ENCODE results near the gene BAZ2B.
A peak's percentile ranks its signal among the peaks of the same experiment; 100 is the strongest.

Gene BAZ2B

GRCh38 chr2:159615367-159616285 lies 722 bp downstream of the BAZ2B start:
- DNase-seq (ENCODE audit: low read depth in 3 of 3) = peak in 1 of 3 donors; percentile 19

- DNase-seq (ENCODE audit: low read depth in 3 of 3) = no peak
Observed at GRCh38 chr2:159614534-159615366, 1.6 kb downstream of the BAZ2B start.

- no peak for DNase-seq (ENCODE audit: low read depth in 3 of 3)
Observed at GRCh38 chr2:159613651-159614285, 2.6 kb downstream of the BAZ2B start.

- no peak for DNase-seq (ENCODE audit: low read depth in 3 of 3)
Observed at GRCh38 chr2:159613091-159613490, 3.3 kb downstream of the BAZ2B start.

- DNase-seq (ENCODE audit: low read depth in 3 of 3) = no peak
Observed at GRCh38 chr2:159612255-159612901, 4.0 kb downstream of the BAZ2B start.

- no peak for DNase-seq (ENCODE audit: low read depth in 3 of 3)
Observed at GRCh38 chr2:159609811-159610549, 6.4 kb downstream of the BAZ2B start.

GRCh38 chr2:159608723-159609308 lies 7.5 kb downstream of the BAZ2B start:
- no peak for DNase-seq (ENCODE audit: low read depth in 3 of 3)

- DNase-seq (ENCODE audit: low read depth in 3 of 3) = no peak
Observed at GRCh38 chr2:159608108-159608507, 8.2 kb downstream of the BAZ2B start.

- no peak for DNase-seq (ENCODE audit: low read depth in 3 of 3)
Observed at GRCh38 chr2:159606287-159606686, 10.1 kb downstream of the BAZ2B start.

- DNase-seq (ENCODE audit: low read depth in 3 of 3) = no peak
Observed at GRCh38 chr2:159605441-159606178, 10.7 kb downstream of the BAZ2B start.

- no peak for DNase-seq (ENCODE audit: low read depth in 3 of 3)
Observed at GRCh38 chr2:159604159-159604558, 12.2 kb downstream of the BAZ2B start.

- DNase-seq (ENCODE audit: low read depth in 3 of 3) = no peak
Observed at GRCh38 chr2:159600752-159601151, 15.6 kb downstream of the BAZ2B start.

GRCh38 chr2:159595410-159596046 lies 20.8 kb downstream of the BAZ2B start:
- no peak for DNase-seq (ENCODE audit: low read depth in 3 of 3)

- no peak for DNase-seq (ENCODE audit: low read depth in 3 of 3)
Observed at GRCh38 chr2:159592441-159592840, 23.9 kb downstream of the BAZ2B start.

GRCh38 chr2:159591221-159591620 lies 25.1 kb downstream of the BAZ2B start:
- no peak for DNase-seq (ENCODE audit: low read depth in 3 of 3)

GRCh38 chr2:159589286-159589685 lies 27.1 kb downstream of the BAZ2B start:
- no peak for DNase-seq (ENCODE audit: low read depth in 3 of 3)

- DNase-seq (ENCODE audit: low read depth in 3 of 3) = no peak
Observed at GRCh38 chr2:159586034-159586433, 30.3 kb downstream of the BAZ2B start.

GRCh38 chr2:159585622-159586021 lies 30.7 kb downstream of the BAZ2B start:
- no peak for DNase-seq (ENCODE audit: low read depth in 3 of 3)

- DNase-seq (ENCODE audit: low read depth in 3 of 3) = no peak
Observed at GRCh38 chr2:159584796-159585195, 31.6 kb downstream of the BAZ2B start.

Data from stimulated activated CD4-positive, alpha-beta T cell treated with anti-CD3 and anti-CD28 coated beads, TNF-alpha, amount 100 ng/mL, for 48 hours (primary cell).